Osteoblast (primary cell): ENCODE data around the gene LANCL2. TPM values are rescaled to one million over a fixed set of nuclear protein-coding genes. Genes with fewer than 3 reads are reported as not detected.
A peak's percentile ranks its signal among the peaks of the same experiment; 100 is the strongest.

Source experiments
- DNase-seq: peaks from one replicate; pipeline ENCODE4 v3.0.0; 2011; ENCODE audit warnings: low spot score, mixed read lengths; ENCODE audit not compliant: insufficient read length; ENCODE audit errors: missing footprints
- H2AFZ ChIP-seq: 2 replicates; pipeline ENCODE4 v1.6.0; 2011; ENCODE audit warnings: mild to moderate bottlenecking, low read length
- H3K27ac ChIP-seq: 2 replicates; pipeline ENCODE4 v1.5.1; 2011; ENCODE audit warnings: mild to moderate bottlenecking, low read depth, low read length, moderate library complexity
- H3K27me3 ChIP-seq: 2 replicates; pipeline ENCODE4 v1.6.0; 2012; ENCODE audit warnings: mild to moderate bottlenecking, control low read depth, inconsistent platforms, low read length, moderate library complexity; ENCODE audit not compliant: insufficient read depth
- H3K36me3 ChIP-seq: 2 replicates; pipeline ENCODE4 v1.5.1; 2011; ENCODE audit warnings: mild to moderate bottlenecking, low read length, control low read depth, moderate library complexity; ENCODE audit not compliant: insufficient read depth
- H3K4me1 ChIP-seq: 2 replicates; pipeline ENCODE4 v1.5.1; 2011; ENCODE audit warnings: mild to moderate bottlenecking, low read length, control low read depth, moderate library complexity; ENCODE audit not compliant: insufficient read depth
- H3K4me2 ChIP-seq: 2 replicates; pipeline ENCODE4 v1.6.0; 2011; ENCODE audit warnings: mild to moderate bottlenecking, low read length; ENCODE audit not compliant: insufficient read depth
- H3K4me3 ChIP-seq: fragments of 200-600 bp; sonication (generic); 3 replicates; pipeline ENCODE4 v1.5.1; 2012; ENCODE audit warnings: mild to moderate bottlenecking, low read length, inconsistent platforms; ENCODE audit not compliant: insufficient read depth
- H3K79me2 ChIP-seq: 2 replicates; pipeline ENCODE4 v1.6.0; 2012; ENCODE audit warnings: mild to moderate bottlenecking, low read length, control low read depth, inconsistent platforms; ENCODE audit not compliant: insufficient read depth
- H3K9me3 ChIP-seq: 2 replicates; pipeline ENCODE4 v1.5.1; 2011; ENCODE audit warnings: low read depth, low read length, control low read depth
- H4K20me1 ChIP-seq: 2 replicates; pipeline ENCODE4 v1.6.0; 2012; ENCODE audit warnings: mild to moderate bottlenecking, low read length, control low read depth; ENCODE audit not compliant: insufficient read depth
- CTCF ChIP-seq: IDR thresholded peaks from 2 replicates; pipeline ENCODE4 v1.5.1; 2011; ENCODE audit warnings: mild to moderate bottlenecking, low read depth, low read length, moderate library complexity; ENCODE audit errors: extremely low read depth
- total RNA-seq: library from RNA; depleted of rRNA; stranded (reverse); fragments of >200 nt; gene quantifications from 2 replicates; pipeline ENCODE4 v1.2.3, GENCODE V29; 2012

The LANCL2 gene
- total RNA-seq, 1 donor = 19.2 TPM

GRCh38 chr7:55345292-55345691 is 19.8 kb upstream of the LANCL2 start:
- Histone ChIP-seq H3K4me1 (peaks cover 4% of the 10 kb centered on the region), H3K4me2 (no peak overlapping the region), H2AFZ (no peak overlapping the region), H3K27ac (no peak overlapping the region), H3K79me2 (no peaks in the 10 kb centered on the region), H4K20me1 (no peaks in the 10 kb centered on the region), H3K36me3 (no peaks in the 10 kb centered on the region), H3K9me3 (no peaks in the 10 kb centered on the region), H3K4me3 (no peak overlapping the region), H3K27me3 (no peaks in the 10 kb centered on the region)
- DNase-seq = no peak
- TF ChIP-seq CTCF = no peak

- H3K79me2 ChIP-seq = no peaks in the 10 kb centered on the region
- no peak overlapping the region for H3K4me3 ChIP-seq
- no peaks in the 10 kb centered on the region for H3K27me3 ChIP-seq
- H3K9me3 ChIP-seq = no peaks in the 10 kb centered on the region
- no peaks in the 10 kb centered on the region for H4K20me1 ChIP-seq
- H2AFZ ChIP-seq = no peak overlapping the region
- H3K36me3 ChIP-seq = no peaks in the 10 kb centered on the region
- TF ChIP-seq CTCF = no peak
- DNase-seq = peak; percentile 94
- H3K4me2 ChIP-seq = peak overlapping the region; percentile 48
- H3K4me1 ChIP-seq = peaks cover 4% of the 10 kb centered on the region
- no peak overlapping the region for H3K27ac ChIP-seq
Observed at GRCh38 chr7:55348502-55348901, 16.6 kb upstream of the LANCL2 start.

DNA sequence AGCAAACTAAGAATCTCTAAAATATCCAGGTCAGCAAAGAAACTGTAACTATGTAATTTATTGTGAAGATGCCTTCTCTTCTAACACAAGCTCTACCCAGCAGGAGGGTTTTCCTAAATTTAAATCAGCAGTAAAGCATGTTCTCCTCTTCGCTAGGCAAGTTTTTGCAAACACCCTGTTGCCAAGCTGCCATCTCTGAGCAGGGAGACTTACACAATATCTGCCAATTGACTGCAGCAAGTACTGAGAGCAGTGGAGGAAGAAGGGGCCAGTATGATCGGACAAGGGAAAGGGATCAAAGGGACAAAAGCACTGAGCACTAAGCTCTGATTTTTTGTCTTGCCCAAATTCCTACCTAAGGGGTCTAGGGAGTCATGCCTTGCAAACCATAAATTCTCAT is 16.0 kb upstream of the LANCL2 start:
- Histone ChIP-seq H2AFZ (no peak overlapping the region), H3K4me2 (no peak overlapping the region), H3K27ac (no peak overlapping the region)

DNA sequence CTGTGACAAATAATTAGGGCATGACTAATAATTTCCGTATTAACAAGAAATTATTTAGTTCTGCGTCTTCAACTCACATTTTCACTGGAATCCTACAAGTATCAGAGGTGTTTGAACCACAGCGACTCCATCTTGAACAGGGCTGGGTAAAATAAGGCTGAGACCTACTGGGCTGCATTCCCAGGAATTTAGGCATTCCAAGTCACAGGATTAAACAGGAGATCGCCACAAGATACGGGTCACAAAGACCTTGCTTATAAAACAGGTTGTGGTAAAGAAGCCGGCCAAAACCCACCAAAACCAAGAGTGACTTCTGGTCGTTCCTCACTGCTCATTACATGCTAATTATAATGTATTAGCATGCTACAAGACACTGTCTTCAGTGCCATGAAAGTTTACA is 14.9 kb upstream of the LANCL2 start:
- TF ChIP-seq CTCF = no peak
- Histone ChIP-seq H4K20me1 (no peaks in the 10 kb centered on the region), H3K27me3 (peaks cover 4% of the 10 kb centered on the region), H3K4me3 (no peak overlapping the region), H2AFZ (no peak overlapping the region), H3K4me2 (no peak overlapping the region), H3K9me3 (no peaks in the 10 kb centered on the region), H3K27ac (no peak overlapping the region), H3K79me2 (no peaks in the 10 kb centered on the region), H3K4me1 (peaks cover 4% of the 10 kb centered on the region), H3K36me3 (no peaks in the 10 kb centered on the region)
- DNase-seq = no peak

More for the DNA sequence above, 16.0 kb upstream of the LANCL2 start:
- no peak for DNase-seq
- Histone ChIP-seq H4K20me1 (no peaks in the 10 kb centered on the region), H3K79me2 (no peaks in the 10 kb centered on the region), H3K4me1 (peaks cover 4% of the 10 kb centered on the region), H3K36me3 (no peaks in the 10 kb centered on the region), H3K9me3 (no peaks in the 10 kb centered on the region), H3K4me3 (no peak overlapping the region), H3K27me3 (peaks cover 3% of the 10 kb centered on the region)
- TF ChIP-seq CTCF = no peak
